Activated CD8-positive, alpha-beta memory T cell treated with anti-CD3 and anti-CD28 coated beads for 36 hours (primary cell): Measurements from ENCODE around the gene GDPGP1. TPM values are rescaled to one million over a fixed set of nuclear protein-coding genes. Genes with fewer than 3 reads are reported as not detected.
"Not testable (repeated sequence)": the region's sequence is repeated elsewhere in the genome, so short reads cannot be mapped to it uniquely, and the experiment has no call there.

Experiments
- CTCF ChIA-PET: fragments of 350-600 bp; sonication (Branson Sonifier 250); formaldehyde crosslinking; loops from one replicate; lab custom pipeline; 2021; ENCODE audit warnings: antibody characterized with exemption; lab: Charles Lee
- POLR2A ChIA-PET: fragments of 350-600 bp; sonication (Branson Sonifier 250); formaldehyde crosslinking; loops from one replicate; lab custom pipeline; 2021; ENCODE audit warnings: antibody characterized with exemption; lab: Charles Lee
- total RNA-seq, 2 experiments: library from RNA; stranded (reverse); gene quantifications; one replicate each; pipeline ENCODE4 v1.2.3, GENCODE V29; 2021

GDPGP1 gene, protein sequence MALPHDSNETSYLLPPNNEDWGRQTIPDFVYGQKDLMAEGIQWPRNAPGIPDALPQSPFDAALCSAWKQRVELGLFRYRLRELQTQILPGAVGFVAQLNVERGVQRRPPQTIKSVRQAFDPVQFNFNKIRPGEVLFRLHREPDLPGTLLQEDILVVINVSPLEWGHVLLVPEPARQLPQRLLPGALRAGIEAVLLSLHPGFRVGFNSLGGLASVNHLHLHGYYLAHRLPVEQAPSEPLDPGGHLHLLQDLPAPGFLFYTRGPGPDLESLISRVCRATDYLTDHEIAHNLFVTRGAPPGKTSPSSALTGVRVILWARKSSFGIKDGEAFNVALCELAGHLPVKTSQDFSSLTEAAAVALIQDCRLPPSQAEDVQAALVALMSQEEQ
- 10 to 100 TPM; 11.1 to 11.4 TPM for total RNA-seq

DNA sequence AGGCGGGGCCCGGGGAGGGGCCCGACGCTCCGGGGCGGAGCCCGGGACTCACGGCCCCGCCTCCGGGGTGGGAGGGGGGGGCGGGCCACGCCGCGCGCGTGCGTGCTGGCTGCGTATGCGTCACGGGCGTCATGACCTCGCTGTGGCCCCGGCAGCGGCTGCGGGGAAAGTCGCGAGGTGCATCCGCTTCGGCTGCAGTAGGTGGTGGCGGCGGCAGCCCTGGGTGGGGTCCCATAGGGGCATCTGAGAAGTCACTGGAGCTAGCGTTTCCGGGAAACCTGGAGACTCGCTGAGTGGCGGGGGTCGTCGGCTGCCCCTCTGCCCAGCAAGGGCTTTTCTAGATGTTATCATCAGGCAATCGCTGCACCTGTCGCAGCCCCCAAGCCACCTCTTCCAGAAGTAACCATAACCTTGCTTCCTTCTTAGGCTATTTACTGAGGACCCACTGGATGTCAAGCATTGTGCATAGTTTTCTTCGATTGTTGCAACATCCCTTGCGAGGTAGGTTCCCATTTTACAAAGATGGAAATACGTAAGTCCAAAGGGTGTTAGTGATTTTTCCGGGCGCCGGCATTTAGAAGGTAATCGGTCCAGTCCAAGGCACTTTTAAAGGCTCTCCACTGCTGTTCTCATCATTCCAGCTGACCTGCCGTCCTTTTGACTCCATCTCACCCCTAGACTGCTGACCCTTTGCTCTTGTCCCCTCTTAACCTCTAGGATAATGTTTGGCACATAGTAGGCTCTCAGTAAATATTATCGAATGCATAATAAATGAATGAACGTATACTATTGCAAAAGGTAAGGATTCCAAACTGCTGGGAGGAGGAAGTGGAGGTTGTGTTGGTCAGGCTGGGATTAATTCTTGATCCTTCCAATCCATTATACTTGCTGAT is at the start of gene GDPGP1:
GDPGP1 (plus strand) TSS at position 114 of the 893 bp plus-strand sequence. CDS start 6,700 bp downstream, outside the sequence.
- ChIA-PET POLR2A (interaction anchor here (0.5 to 2.7 kb wide), 6 partner anchors 8 to 1318 kb away, joined by 3 to 13 read pairs (median 6); partner anchors contain the start of genes NGRN and SEMA4B), CTCF (interaction anchor here (0.5 to 2.4 kb wide), 6 partner anchors 13 to 134 kb away, joined by 3 to 9 read pairs (median 4); partner anchors contain the start of gene SEMA4B)

DNA sequence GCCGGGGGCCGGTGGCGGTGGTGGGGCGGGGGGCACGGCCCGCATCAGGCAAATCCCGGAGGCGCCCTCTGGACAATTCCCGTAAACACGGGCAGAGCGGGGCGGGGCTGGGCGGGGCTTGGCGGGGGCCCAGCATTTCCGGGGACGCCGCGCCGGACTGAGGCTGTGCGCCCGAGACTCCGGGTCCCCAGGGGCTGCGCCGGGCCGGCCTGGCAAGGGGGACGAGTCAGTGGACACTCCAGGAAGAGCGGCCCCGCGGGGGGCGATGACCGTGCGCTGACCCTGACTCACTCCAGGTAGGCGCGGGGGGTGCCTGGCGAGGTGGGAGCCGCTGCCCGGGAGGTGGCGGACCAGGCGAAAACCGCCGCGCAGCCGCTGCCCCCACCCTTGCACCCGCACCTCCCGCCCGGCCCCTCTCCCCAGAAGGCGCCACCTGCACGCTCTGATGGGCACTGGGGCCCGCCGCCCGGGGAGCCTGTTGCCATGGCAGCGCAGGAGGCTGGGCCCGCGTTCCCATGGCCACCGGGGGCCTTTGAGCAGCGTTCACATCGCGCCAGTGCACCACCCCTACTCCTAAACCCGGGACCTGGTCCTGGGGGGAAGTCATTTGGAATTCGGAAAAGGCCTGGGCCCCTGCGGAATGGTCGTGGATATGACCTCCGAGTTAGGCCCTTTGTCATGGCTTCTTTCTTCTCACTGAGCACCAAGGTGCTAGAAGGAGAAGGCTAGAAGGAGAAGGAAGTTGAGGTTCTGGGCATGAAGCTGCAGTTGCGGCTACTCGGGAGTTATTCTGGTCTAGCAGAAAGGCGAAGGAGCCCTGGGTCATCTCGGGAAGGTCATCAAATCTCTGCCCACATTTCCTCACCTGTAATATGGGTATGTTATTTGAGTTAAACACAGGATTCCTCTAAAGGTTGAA is 49.0 kb upstream of the GDPGP1 start:
- ChIA-PET POLR2A (interaction anchor here (1.0 kb wide), 1 partner anchor 49 kb away, joined by 3 read pairs; the partner anchor contains the start of genes CIB1 and GDPGP1), CTCF (interaction anchor here (1.0 kb wide), 1 partner anchor 45 kb away, joined by 5 read pairs; no protein-coding TSS in a partner anchor)

DNA sequence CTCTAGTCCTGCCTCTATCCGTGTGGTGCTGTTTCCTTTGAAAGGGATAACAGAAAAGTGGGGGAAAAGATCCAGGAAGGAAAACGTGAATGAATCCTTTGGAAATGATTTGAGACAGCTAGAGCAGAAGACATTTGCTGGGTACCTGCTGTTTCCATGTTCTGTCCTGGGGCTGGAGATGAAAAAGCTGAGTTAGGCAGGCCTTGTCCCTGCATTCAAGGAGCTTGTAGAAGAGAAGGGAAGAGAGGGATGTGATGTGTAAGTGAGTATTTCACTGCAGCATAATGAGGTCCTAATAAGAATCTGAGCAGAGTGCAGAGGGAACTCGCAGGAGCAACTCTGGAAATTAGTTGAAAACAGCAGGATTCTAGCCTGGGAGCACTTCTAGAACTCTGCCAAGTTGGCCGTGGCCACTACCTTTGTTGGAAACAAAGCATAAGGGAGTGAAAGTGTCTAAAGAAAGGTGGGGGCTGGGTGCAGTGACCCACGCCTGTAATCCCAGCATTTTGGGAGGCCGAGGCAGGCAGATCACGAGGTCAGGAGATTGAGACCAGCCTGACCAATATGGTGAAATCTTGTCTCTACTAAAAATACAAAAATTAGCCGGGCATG is 46.6 kb upstream of the GDPGP1 start:
- ChIA-PET CTCF (no interaction called here), POLR2A (no interaction called here)

DNA sequence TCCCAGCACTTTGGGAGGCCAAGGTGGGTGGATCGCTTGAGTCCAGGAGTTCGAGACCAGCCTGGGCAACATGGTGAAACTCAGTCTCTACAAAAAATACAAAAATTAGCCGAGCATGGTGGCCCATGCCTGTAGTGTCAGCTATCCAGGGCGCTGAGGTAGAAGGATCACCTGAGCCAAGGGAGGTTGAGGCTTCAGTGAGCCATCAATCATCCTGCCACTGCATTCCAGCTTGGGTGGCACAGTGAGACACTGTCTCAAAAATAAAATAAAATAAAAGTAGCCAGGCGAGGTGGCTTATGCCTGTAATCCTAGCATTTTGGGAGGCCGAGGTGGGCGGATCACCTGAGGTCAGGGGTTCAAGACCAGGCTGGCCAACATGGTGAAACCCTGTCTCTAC is 45.9 kb upstream of the GDPGP1 start:
- POLR2A ChIA-PET = not testable (repeated sequence)

DNA sequence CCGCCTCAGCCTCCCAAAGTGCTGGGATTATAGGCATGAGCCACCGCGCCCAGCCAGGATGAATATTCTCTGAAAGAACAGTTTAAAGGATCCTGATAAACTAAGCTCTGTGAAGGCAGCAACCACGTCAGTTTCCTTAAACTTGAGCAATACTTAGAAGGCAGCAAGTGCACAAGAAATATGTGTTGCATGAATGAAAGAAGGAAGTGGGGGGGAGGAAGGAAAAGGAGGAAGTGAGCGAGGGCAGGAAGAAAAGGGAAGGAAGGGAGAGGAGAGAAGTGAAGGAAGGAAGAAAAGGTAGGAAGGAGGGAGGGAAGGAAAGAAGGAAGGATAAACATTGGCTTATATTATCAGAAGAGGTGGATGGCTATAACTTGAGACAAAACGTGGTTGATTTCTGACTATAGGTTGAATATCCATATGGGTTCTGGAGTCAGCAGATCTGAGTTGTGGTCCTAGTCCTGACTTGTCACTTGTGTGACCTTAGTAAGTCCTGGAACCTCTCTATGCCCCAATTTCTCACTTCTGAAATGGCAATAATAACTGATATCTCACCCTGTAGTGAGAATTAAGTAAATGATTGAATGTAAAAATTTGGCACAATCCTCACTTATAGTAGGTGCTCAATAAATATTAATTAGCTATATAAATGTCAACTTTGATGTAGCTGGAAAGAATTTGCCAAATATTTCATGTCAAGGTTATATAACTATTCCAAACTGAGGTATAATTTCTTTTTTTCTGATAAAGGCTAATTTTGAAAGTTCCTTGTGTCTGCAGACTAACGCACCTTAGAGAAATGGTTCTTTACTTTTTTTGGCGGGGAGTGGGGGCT is 44.9 kb upstream of the GDPGP1 start:
- ChIA-PET POLR2A (interaction anchor here (1.0 kb wide), 1 partner anchor 10 kb away, joined by 3 read pairs; no protein-coding TSS in a partner anchor), CTCF (no interaction called here)

More for the DNA sequence above, 45.9 kb upstream of the GDPGP1 start:
- CTCF ChIA-PET = interaction anchor here (0.7 kb wide), 1 partner anchor 28 kb away, joined by 3 read pairs; no protein-coding TSS in a partner anchor

DNA sequence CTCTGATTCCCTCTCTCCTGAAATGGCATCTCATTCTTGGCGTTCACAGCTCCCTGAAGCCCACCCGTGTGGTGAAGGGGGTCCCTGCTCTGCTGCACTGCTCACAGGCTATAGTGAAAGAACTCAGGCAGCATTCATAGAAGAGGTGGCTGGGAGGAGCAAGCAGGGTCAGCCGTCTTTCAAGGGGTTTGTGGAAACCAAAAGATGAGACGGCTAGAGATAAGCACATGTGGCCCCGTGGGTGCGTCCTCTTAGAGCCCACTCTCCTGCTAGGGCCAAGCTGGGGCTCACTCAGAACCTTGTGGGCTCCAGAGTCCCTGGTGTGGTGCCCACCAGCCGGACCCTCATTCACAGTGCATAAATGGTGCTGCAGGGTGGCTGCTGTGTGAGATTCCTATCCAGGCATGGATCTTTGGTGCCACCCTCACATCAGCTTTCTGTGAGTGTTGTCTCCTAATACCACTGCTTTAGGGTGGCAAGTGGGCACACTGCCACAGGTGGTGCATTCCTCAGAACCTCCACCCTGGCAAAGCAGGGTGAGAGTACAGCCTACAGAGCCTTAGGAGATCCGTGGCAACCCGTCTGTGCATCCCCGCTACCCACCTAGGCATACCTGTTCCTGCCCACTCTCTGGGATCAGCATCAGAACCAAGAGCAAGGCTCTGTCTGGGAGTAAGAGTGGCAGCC is 44.1 kb upstream of the GDPGP1 start:
- CTCF ChIA-PET = interaction anchor here (1.7 kb wide), 1 partner anchor 11 kb away, joined by 6 read pairs; the partner anchor contains the start of gene SEMA4B
- POLR2A ChIA-PET = interaction anchor here (1.0 kb wide), 1 partner anchor 9 kb away, joined by 3 read pairs; no protein-coding TSS in a partner anchor

DNA sequence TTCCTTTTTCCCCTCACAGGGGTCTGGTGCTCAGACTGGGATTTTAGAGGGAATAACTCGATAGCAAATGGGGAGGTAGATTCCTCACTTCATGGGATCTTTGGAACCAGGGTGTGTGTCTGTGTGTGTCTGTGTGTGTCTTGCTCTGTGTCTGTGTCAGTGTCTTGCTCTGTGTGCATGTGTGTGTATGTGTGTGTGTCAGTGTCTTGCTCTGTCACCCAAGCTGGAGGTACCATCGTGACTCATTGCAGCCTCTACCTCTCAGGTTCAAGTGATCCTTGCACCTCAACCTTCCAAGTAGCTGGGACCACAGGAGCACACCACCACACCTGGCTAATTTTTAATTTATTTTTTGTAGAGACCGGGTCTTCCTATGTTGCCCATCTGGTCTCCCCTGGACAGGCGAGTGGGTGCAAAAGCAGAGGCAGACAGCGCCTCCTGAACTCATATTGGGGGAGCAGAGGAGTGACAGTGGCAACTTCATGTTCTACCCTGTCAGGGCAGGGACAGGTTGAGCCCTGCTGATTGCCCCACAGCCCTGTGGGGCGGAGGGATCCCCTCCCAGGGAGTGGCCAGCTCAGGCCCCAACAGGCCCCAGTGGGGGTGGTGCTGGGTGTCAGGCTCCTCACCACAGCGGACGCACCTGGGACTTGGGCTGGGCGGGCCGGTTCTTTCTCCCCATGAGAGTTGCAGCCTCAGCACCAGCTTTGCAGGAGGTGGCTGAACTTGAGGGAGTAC is 43.2 kb upstream of the GDPGP1 start:
- ChIA-PET POLR2A (no interaction called here), CTCF (interaction anchor here (0.9 to 1.7 kb wide), 2 partner anchors 10 to 18 kb away, joined by 3 to 6 read pairs; partner anchors contain the start of gene SEMA4B)

DNA sequence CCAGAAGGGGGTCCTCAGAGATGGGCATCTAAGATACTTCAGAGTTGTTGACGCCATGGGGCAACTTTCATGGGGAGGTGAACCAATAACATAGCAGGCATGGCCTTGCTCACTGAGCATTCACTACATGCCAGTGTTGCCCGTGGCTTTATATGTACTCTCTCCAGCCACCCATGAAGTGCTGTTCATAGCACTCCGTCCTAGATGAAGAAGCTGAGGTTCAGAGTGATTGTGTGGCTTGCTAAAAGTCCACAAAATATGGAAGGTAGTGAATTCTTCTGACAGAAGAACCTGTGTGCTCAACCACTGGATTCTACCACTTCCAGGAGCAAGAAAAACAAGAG is 42.7 kb upstream of the GDPGP1 start:
- POLR2A ChIA-PET = no interaction called here

DNA sequence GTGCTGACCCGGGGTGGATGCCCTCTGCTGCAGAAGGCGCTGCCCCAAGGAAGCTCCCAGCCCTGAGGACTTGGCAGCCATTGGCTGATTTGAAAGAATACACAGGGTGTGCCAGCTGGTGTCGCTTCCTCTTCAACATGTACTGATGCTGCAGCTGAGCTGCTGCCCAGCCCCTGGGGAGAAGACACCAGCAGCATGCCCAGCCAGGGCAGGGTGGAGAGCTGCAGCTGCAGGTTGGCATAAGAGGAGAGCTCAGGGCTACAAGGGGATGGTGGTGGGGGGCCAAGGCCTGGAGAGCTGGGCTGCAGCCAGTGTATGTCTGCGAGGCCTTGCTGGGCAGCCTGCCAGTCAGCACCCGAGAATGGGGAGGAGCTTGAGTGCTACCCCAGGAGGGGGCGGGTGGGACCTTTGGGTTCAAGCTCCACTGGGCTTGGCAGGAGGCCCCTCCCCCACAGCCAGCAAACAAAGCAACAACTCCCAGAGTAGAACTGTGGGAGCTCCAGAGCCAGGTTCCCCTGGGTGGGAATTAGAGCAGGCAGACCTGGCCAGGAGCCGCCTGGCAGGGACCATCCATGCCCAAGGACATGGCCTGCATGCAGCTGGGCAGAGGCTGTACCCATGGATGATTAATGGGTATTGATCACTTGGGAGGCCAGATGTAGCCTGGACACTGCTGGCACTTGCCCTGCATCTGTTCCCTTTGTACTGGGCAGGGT is 42.1 kb upstream of the GDPGP1 start:
- CTCF ChIA-PET = interaction anchor here (0.9 to 1.7 kb wide), 2 partner anchors 9 to 17 kb away, joined by 3 to 6 read pairs; partner anchors contain the start of gene SEMA4B
- POLR2A ChIA-PET = interaction anchor here (0.6 to 1.3 kb wide), 3 partner anchors 9 to 277 kb away, joined by 4 to 5 read pairs (median 4); partner anchors contain the start of gene SEMA4B

More for the DNA sequence above, 42.7 kb upstream of the GDPGP1 start:
- CTCF ChIA-PET = interaction anchor here (0.9 to 1.7 kb wide), 2 partner anchors 10 to 17 kb away, joined by 3 to 6 read pairs; partner anchors contain the start of gene SEMA4B

DNA sequence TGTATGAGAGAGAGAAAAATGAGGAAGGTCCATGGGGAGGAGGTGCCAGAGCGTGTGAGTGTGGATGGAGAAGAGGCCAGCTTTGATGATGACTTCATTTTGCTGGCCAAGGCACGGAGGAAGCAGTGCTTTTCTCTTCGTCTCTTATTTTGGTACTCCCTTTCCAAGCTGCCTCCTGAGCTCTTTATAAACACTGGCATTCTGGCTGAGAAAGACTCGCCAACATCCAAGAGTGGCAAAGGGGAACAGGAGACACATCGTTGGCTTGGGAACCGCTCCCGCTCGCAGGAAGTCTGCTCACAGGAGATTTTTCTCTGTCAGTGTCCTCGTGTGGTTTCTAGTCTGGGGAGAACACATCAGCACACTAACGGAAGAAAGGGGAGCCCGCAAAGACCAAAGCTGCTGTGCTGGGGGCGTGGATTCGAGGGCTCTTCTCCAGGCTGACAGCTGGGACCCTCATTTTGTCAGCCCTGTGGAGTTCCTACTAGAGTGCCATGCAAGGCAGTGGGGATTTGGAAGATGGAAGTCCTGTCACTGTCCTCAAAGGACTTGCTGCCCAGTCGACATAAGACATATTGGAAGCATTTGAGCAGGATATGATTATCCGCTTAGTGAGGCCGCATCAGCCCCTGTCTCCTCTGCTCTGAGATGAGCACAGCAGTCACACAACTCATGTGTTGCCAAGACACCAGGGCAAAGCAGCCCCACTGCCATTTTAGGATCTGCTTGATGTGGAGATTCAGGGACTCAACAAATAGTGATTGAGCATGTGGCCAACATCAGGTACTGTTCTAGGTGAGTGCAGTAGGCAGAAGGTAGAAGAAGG is 40.8 kb upstream of the GDPGP1 start:
- POLR2A ChIA-PET = interaction anchor here (0.6 to 1.3 kb wide), 3 partner anchors 8 to 158 kb away, joined by 3 to 5 read pairs (median 4); partner anchors contain the start of gene SEMA4B
- CTCF ChIA-PET = no interaction called here

DNA sequence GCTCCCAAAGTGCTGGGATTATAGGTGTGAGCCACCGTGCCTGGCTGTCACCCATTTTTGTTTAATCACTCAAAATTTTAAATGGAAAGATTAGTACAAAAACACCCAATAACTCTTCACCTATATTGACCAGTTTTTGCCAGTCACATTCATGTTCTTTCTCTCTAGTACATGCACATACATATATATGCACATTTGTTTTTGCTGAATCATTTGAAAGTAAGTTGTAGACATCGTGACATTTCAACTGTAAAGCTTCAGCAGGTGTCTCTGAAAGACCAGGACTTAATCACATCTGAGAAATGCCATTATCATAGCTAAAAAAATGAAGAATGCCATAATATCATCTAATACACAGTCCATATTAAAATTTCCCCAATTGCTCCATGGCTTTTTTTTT is 39.4 kb upstream of the GDPGP1 start:
- CTCF ChIA-PET = no interaction called here
- POLR2A ChIA-PET = interaction anchor here (0.7 kb wide), 1 partner anchor 29 kb away, joined by 6 read pairs; no protein-coding TSS in a partner anchor

DNA sequence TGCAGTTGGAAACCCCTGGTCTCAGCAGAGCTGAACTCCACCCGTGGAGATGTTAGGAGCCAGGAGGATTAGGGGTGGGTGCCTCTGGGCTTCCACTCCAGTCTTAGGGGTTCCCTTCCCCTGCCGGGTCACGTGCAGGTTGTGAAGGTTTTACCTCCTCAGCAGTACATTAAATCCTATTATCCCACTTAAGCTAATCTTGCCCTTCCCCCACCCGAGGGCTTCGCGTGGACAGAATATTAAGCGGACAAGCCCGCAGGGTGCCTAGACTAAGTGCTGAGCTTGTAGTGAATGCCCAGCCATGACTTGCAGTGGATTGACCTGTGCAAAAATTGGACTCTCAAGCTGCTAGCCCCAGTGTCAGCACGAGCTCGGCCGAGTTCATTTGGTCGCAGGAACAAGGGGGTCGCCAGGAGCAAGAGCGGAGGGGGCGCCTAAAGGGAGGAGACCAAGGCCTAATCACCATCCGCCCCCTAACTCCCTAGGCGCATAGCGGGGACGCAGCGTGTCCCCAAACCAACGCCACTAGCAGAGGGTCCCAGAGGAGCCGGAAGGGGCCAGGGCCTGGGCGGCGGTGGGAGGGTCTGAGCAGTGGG is 33.4 kb upstream of the GDPGP1 start:
- ChIA-PET CTCF (interaction anchor here (1.1 to 2.6 kb wide), 5 partner anchors 10 to 104 kb away, joined by 3 to 12 read pairs (median 6); partner anchors contain the start of genes CIB1 and GDPGP1), POLR2A (interaction anchor here (1.3 to 1.8 kb wide), 3 partner anchors 32 to 65 kb away, joined by 3 to 8 read pairs (median 4); partner anchors contain the start of genes CIB1, GDPGP1 and NGRN)
